Spinal cord (tissue), 10 donors: Measurements from ENCODE around the gene PKM. TPM values are rescaled to one million over a fixed set of nuclear protein-coding genes. Genes with fewer than 3 reads are reported as not detected.

Experiments used
- DNase-seq, 6 donors: peaks; one replicate each; pipeline versions ENCODE4 v3.0.0 to v3.0.0-alpha.2; 2013 to 2015; ENCODE audit warnings: low spot score in 6 of 6, low read depth in 4 of 6
- H3K27ac ChIP-seq: one replicate; pipeline ENCODE4 v1.5.1; 2013; ENCODE audit warnings: low read depth, low read length, control low read depth
- H3K27me3 ChIP-seq: one replicate; pipeline ENCODE4 v1.6.1; 2013; ENCODE audit warnings: low read length; ENCODE audit not compliant: control insufficient read depth, insufficient read depth
- H3K36me3 ChIP-seq: one replicate; pipeline ENCODE4 v1.6.1; 2013; ENCODE audit warnings: low read length; ENCODE audit not compliant: control insufficient read depth, insufficient read depth
- H3K4me1 ChIP-seq: one replicate; pipeline ENCODE4 v1.6.1; 2013; ENCODE audit warnings: low read length; ENCODE audit not compliant: control insufficient read depth, insufficient read depth
- H3K4me3 ChIP-seq: one replicate; pipeline ENCODE4 v1.5.1; 2013; ENCODE audit warnings: low read depth, low read length, control low read depth
- H3K9me3 ChIP-seq: one replicate; pipeline ENCODE4 v1.6.1; 2013; ENCODE audit warnings: low read length; ENCODE audit not compliant: control insufficient read depth, insufficient read depth
- WGBS: methylation state at CpG from one replicate; pipeline ENCODE4 v1.1.5; 2013; ENCODE audit warnings: missing lambda C conversion rate; ENCODE audit not compliant: insufficient coverage; 5-methylcytosine and 5-hydroxymethylcytosine counted together
- polyA plus RNA-seq, 2 donors: library from polyadenylated mRNA; unstranded; fragments of 120-200 nt; gene quantifications; one replicate each; pipeline ENCODE4 v1.2.1, GENCODE V29; 2013; ENCODE audit not compliant: insufficient read length in 2 of 2
- total RNA-seq, 2 donors: library from RNA; depleted of rRNA in 1 of 2; stranded (reverse); fragments of 120-200 nt in 1 of 2; fragments of >200 nt in 1 of 2; gene quantifications; one replicate each; pipeline versions ENCODE4 v1.2.3 to v1.2.4, GENCODE V29; 2013 to 2014
- donor health status: healthy.

Gene PKM
- total and polyA plus RNA-seq, 4 donors: 461 to 718 (median 647) TPM

DNA sequence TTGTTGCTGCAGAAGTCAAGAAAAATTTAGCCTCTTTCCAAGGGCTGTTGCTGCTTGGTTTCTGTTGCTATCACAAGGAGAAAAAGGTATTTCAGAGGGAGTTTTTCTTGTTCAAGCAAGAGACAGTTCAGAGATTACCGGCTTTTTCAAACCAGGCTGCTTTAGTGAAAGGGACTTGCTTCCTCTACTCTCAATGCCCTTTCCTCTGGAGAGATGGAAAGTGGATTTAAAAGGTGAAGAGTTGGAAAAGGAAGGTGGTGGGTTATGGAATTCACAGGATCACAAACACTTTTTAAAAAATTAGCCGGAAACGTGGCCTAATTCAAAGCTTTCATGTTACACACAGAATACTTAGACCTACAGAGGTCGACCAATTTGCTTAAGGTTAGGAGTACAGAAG, 40.2 kb upstream of the PKM start:
- H3K9me3 ChIP-seq: no peaks in the 10 kb centered on the region
- peak overlapping the region; percentile 80 for H3K4me3 ChIP-seq
- no peak overlapping the region for H3K27ac ChIP-seq
- WGBS: no CpG with 5 or more reads among the region's 4 CpGs
- peaks cover 21% of the 10 kb centered on the region for H3K36me3 ChIP-seq
- DNase-seq: no peak
- no peaks in the 10 kb centered on the region for H3K27me3 ChIP-seq
- peaks cover 8% of the 10 kb centered on the region for H3K4me1 ChIP-seq

DNA sequence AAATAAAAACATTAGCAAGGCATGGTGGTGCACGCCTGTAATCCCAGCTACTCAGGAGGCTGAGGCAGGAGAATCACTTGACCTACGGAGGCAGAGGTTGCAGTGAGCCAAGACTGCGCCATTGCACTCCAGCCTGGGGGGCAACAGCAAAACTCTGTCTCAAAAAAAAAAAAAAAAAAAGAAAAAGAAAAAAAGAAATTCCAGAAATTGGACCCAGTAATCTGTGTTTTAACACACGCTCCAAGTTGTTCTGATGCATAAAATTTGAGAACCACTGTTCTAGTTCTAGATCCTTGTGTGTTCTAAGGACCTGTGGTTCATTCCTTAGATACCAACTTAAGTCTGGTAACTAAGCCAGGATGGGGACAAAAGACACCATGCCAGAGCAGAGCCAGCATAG, 38.7 kb upstream of the PKM start:
- Histone ChIP-seq H3K27me3 (no peaks in the 10 kb centered on the region), H3K4me3 (no peak overlapping the region), H3K4me1 (peaks cover 8% of the 10 kb centered on the region), H3K9me3 (no peaks in the 10 kb centered on the region), H3K36me3 (peaks cover 35% of the 10 kb centered on the region), H3K27ac (no peak overlapping the region)
- DNase-seq: no peak
- 75% methylated on average over 2 of the region's 4 CpGs for WGBS

DNA sequence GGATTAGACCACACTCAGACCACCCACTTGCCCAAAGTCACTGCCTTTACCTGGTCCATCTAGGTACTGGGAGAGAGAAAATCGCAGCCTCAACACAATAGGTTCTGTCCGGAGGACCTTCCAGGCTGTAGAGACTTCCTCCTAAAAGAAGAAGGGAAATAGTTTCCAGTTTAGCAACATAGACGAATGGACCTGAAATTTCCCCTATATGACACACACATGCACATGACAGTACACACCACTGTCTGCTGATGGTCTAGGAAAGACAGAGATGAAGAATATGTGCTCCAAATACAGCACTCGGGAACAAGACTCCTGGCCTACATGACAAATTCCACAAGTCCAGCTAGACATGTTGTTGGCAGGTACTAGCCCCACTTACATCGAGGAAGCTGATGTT, 34.0 kb upstream of the PKM start:
- H3K4me3 ChIP-seq: no peak overlapping the region
- no peak overlapping the region for H3K27ac ChIP-seq
- peaks cover 64% of the 10 kb centered on the region for H3K36me3 ChIP-seq
- H3K27me3 ChIP-seq: no peaks in the 10 kb centered on the region
- WGBS: no CpG with 5 or more reads among the region's 5 CpGs
- DNase-seq: no peak
- H3K9me3 ChIP-seq: no peaks in the 10 kb centered on the region
- H3K4me1 ChIP-seq: no peaks in the 10 kb centered on the region

DNA sequence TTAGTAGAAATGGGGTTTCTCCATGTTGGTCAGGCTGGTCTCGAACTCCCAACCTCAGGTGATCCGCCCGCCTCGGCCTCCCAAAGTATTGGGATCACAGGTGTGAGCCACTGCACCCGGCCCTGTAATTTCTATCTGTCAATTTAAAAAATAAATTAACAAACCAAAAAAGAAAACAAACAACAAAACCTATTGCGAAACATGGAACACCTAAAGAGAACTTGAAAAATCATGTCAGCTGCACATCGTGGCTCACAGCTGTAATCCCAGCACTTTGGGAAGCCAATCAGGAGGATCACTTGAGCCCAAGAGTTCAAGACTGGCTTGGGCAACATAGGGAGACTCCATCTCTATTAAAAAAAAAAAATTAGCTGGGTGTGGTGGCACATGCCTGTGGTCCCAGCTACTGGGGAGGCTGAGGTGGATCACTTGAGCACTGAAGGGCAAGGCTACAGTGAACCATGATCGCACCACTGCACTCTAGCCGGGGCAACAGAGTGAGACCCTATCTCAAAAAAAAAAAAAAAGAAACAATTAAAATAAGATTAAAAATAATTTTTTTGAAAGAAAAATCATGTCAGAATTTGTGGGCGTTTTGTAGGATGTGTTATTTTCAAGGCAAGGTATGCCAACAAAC, 21.8 kb upstream of the PKM start:
- no peaks in the 10 kb centered on the region for H3K4me1 ChIP-seq
- H3K36me3 ChIP-seq: peaks cover 58% of the 10 kb centered on the region
- H3K27ac ChIP-seq: no peak overlapping the region
- 97% methylated on average over 7 of the region's 10 CpGs for WGBS
- no peaks in the 10 kb centered on the region for H3K27me3 ChIP-seq
- no peak for DNase-seq
- no peaks in the 10 kb centered on the region for H3K9me3 ChIP-seq
- no peak overlapping the region for H3K4me3 ChIP-seq

DNA sequence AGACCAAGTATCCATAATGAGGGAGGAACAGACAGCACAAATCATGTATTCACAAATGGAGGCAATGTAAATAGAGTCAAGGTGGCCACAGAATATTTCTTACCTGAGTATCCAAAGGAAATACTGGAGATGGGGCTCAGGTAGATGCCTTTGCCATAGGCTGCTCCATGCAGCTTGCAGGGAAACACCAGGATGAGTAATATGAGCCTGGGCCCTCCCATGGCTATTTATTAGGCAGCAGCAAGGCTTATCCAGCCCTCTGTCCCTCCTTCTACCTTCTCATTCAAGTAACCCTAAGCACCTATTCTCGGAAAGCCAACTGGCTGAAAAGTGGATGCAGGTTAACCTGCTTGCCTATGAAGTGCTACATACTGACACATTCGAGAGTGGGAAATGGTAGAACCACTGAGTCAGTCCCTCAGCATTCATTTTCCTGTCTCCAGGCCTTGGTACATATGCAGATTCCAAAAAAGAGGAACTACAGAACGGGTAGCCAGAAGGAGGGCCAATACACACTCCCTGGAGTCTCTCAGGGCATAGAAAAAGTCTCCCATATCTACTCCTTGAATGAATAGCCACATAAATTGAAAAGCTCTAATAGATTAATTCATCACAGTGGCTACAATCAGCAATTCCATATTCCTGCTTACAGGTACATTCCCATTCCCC, 18.3 kb upstream of the PKM start:
- WGBS: 90% methylated on average over 2 of the region's 3 CpGs
- DNase-seq: no peak
- Histone ChIP-seq H3K27ac (no peak overlapping the region), H3K4me3 (no peak overlapping the region), H3K27me3 (no peaks in the 10 kb centered on the region), H3K4me1 (no peaks in the 10 kb centered on the region), H3K9me3 (no peaks in the 10 kb centered on the region), H3K36me3 (peaks cover 48% of the 10 kb centered on the region)

DNA sequence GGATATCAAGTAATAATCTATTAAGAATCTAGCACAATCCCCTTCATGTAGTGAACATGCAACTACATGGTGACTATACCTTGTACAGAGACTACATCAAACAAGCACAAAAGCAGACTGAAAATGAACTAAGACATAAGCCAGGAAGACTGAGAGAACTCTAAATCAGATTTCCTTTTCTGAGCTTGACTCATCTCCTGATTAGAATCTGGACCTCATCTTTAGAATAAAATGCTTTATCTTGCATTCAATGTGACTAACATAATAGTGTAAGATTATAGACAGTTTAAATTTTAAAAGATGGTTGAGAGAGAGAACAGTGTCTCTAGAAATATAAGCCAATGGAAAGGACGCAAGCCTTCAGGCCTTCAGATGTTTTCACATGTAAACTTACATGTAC, 17.5 kb upstream of the PKM start:
- DNase-seq: no peak
- Histone ChIP-seq H3K4me1 (no peaks in the 10 kb centered on the region), H3K27me3 (no peaks in the 10 kb centered on the region), H3K4me3 (no peak overlapping the region), H3K36me3 (peaks cover 50% of the 10 kb centered on the region), H3K27ac (no peak overlapping the region), H3K9me3 (no peaks in the 10 kb centered on the region)
- no CpG with 5 or more reads among the region's 1 CpG for WGBS

DNA sequence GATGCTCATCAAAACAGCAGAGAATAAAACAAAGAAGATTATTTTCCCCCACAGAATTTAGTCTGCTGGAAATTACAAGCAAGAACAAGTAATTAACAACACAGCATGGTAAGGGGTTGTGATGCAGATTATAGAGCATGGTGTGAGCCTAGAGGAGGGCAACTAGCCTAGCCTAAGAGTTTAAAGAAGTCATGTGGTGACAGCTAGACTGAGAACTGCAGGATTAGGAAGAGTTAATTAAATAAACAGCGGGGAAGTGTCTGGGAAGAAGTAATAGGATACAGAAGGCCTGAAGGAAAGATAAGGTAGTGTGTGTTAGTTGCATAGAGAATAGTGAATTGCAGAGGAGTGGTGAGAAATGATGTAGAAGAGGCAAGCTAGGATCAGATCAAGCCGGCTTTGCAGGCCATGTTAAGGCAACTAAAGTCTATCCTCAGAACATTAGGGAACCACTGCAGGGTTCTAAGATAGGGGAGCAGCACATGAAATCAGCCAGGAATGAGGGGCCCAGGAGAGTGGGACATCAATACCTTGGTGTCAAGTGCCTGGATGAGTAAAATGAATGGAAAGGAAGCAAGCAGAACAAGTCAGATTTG, 11.9 kb upstream of the PKM start:
- Histone ChIP-seq H3K4me3 (no peak overlapping the region), H3K36me3 (peaks cover 37% of the 10 kb centered on the region), H3K27me3 (no peaks in the 10 kb centered on the region), H3K4me1 (no peaks in the 10 kb centered on the region), H3K27ac (no peak overlapping the region), H3K9me3 (no peaks in the 10 kb centered on the region)
- DNase-seq: peak in 1 of 6 donors; percentile 89
- 26% methylated on average over 2 of the region's 2 CpGs for WGBS

DNA sequence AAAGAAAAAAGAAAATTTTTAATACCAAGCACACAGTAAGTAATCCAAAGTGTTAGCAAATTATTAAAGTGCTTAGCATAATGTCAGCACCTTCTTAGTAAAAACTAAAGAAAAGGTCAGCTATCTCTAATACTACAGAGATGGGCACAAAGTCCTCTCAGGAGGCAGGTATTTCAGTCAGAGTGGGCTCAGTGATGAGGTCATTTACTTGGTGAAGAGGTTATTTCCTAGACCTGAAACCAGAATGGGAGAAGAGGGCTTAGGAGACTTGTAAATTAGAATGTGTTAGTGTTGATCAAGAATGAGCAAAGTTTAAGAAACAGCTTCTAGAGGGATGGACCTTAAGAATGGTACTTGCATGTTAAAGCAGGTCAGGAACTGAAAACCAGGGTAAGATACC, 8.7 kb upstream of the PKM start:
- Histone ChIP-seq H3K4me1 (no peaks in the 10 kb centered on the region), H3K36me3 (peaks cover 29% of the 10 kb centered on the region), H3K27me3 (no peaks in the 10 kb centered on the region), H3K4me3 (no peak overlapping the region), H3K9me3 (no peaks in the 10 kb centered on the region), H3K27ac (no peak overlapping the region)
- no peak for DNase-seq

DNA sequence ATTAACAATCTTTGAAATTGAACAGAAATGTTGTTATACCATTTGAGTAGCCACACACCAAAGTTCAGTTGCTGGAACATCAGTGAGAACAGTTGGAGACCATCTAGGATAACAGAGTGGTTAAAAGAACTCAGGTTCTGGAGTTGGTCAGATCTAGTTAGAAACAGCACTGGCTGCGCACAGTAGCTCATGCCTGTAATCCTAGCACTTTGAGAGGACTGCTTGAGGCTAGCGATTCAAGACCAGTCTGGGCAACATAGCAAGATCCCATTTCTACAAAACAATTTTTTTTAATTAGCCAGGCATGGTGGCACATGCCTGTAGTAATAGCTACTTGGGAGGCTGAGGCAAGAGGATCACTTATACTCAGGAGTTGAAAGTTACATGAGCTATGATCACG, 7.6 kb upstream of the PKM start:
- no peaks in the 10 kb centered on the region for H3K4me1 ChIP-seq
- no CpG with 5 or more reads among the region's 3 CpGs for WGBS
- H3K9me3 ChIP-seq: no peaks in the 10 kb centered on the region
- no peaks in the 10 kb centered on the region for H3K27me3 ChIP-seq
- H3K36me3 ChIP-seq: peaks cover 26% of the 10 kb centered on the region
- H3K27ac ChIP-seq: no peak overlapping the region
- DNase-seq: no peak
- no peak overlapping the region for H3K4me3 ChIP-seq

DNA sequence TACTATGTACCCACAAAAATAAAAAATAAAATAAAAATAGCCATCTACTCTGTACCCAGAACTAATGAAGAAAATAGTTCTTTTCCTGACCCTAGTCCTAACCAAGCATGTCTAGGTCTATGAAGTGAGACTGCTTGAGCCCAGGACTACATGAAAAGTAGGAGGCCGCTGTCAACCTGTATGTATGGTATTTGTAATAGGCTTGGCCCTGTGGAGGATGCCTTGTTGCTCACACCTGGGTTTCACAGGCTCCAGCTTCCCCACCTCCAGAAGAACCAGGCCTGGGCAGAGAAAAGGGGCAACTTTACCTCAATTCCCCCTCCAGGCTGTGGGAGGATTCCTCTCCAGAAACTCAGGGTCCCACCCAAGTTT, 6.8 kb upstream of the PKM start:
- DNase-seq: no peak
- Histone ChIP-seq H3K4me3 (no peak overlapping the region), H3K4me1 (no peaks in the 10 kb centered on the region), H3K27me3 (no peaks in the 10 kb centered on the region), H3K36me3 (peaks cover 26% of the 10 kb centered on the region), H3K27ac (no peak overlapping the region), H3K9me3 (no peaks in the 10 kb centered on the region)
- no CpG with 5 or more reads among the region's 1 CpG for WGBS
